WTC11 (cell line): Measurements from ENCODE around the gene RSRC1.

ENCODE experiments used
- EMX1 ChIP-seq: fragments of 250-450 bp; sonication (Bioruptor Pico); IDR thresholded peaks from 2 replicates; pipeline ENCODE4 v1.8.0; 2021; ENCODE audit warnings: mild to moderate bottlenecking
- FOXJ3 ChIP-seq: sonication (generic); formaldehyde crosslinking; IDR thresholded peaks from 2 replicates; pipeline ENCODE4 v1.9.0; 2021; ENCODE audit warnings: missing genetic modification reagents, mild to moderate bottlenecking, borderline replicate concordance
- SP1 ChIP-seq: sonication (generic); formaldehyde crosslinking; conservative IDR thresholded peaks from 2 replicates; pipeline ENCODE4 v1.8.1; 2022; ENCODE audit warnings: missing genetic modification reagents
- ZNF317 ChIP-seq: sonication (generic); formaldehyde crosslinking; IDR thresholded peaks from 2 replicates; pipeline ENCODE4 v1.8.1; 2023; ENCODE audit warnings: low read depth, mild to moderate bottlenecking, moderate library complexity, missing genetic modification reagents, borderline replicate concordance
- TF ChIP-seq, protein P1 (sequence below): fragments of 200-600 bp; IDR thresholded peaks from 2 replicates; pipeline ENCODE4 v1.8.0; 2022; ENCODE audit warnings: antibody characterized with exemption
- TF ChIP-seq, protein P2 (sequence below): sonication (generic); formaldehyde crosslinking; conservative IDR thresholded peaks from 2 replicates; pipeline ENCODE4 v1.8.1; 2022; ENCODE audit warnings: mild to moderate bottlenecking, missing genetic modification reagents
- TF ChIP-seq, protein P3 (sequence below): sonication (generic); formaldehyde crosslinking; IDR thresholded peaks from 2 replicates; pipeline ENCODE4 v1.8.1; 2022; ENCODE audit warnings: mild to moderate bottlenecking, missing genetic modification reagents, moderate library complexity, borderline replicate concordance
- TF ChIP-seq, protein P4 (sequence below): sonication (generic); formaldehyde crosslinking; IDR thresholded peaks from 2 replicates; pipeline ENCODE4 v1.8.0; 2022; ENCODE audit warnings: missing genetic modification reagents
- TF ChIP-seq, protein P5 (sequence below): sonication (generic); formaldehyde crosslinking; IDR thresholded peaks from 2 replicates; pipeline ENCODE4 v1.8.0; 2022; ENCODE audit warnings: mild to moderate bottlenecking, missing genetic modification reagents
- TF ChIP-seq, protein P6 (sequence below): sonication (generic); formaldehyde crosslinking; conservative IDR thresholded peaks from 2 replicates; pipeline ENCODE4 v1.8.1; 2023; ENCODE audit warnings: mild to moderate bottlenecking, low read depth, missing genetic modification reagents, moderate library complexity

DNA sequence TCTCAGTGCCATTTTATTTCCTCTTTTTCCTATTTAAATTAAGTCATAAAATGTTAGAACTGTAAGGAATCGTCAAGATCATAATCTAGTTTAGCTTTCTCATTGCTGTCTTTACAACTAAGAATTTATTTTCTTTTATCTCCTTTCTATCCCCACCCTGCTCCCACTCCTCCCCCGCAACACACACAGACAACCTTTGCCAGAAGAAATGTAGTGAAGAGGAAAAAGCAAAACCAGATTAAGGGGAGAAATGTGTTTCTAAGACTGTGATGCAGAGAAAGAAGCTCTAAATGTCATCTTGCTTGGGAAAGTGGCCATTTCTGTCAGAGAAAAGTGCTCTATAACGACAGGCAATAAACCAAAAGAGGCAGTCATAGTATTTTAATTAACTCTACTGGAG lies 382.8 kb downstream of the RSRC1 start:
- TF ChIP-seq, protein P1, sequence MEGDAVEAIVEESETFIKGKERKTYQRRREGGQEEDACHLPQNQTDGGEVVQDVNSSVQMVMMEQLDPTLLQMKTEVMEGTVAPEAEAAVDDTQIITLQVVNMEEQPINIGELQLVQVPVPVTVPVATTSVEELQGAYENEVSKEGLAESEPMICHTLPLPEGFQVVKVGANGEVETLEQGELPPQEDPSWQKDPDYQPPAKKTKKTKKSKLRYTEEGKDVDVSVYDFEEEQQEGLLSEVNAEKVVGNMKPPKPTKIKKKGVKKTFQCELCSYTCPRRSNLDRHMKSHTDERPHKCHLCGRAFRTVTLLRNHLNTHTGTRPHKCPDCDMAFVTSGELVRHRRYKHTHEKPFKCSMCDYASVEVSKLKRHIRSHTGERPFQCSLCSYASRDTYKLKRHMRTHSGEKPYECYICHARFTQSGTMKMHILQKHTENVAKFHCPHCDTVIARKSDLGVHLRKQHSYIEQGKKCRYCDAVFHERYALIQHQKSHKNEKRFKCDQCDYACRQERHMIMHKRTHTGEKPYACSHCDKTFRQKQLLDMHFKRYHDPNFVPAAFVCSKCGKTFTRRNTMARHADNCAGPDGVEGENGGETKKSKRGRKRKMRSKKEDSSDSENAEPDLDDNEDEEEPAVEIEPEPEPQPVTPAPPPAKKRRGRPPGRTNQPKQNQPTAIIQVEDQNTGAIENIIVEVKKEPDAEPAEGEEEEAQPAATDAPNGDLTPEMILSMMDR = no peak
- TF ChIP-seq FOXJ3 (CRISPR knock-in tag) = no peak
- TF ChIP-seq, protein P2, sequence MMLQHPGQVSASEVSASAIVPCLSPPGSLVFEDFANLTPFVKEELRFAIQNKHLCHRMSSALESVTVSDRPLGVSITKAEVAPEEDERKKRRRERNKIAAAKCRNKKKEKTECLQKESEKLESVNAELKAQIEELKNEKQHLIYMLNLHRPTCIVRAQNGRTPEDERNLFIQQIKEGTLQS (CRISPR knock-in tag) = no peak
- TF ChIP-seq, protein P3, sequence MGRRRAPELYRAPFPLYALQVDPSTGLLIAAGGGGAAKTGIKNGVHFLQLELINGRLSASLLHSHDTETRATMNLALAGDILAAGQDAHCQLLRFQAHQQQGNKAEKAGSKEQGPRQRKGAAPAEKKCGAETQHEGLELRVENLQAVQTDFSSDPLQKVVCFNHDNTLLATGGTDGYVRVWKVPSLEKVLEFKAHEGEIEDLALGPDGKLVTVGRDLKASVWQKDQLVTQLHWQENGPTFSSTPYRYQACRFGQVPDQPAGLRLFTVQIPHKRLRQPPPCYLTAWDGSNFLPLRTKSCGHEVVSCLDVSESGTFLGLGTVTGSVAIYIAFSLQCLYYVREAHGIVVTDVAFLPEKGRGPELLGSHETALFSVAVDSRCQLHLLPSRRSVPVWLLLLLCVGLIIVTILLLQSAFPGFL (CRISPR knock-in tag) = no peak
- TF ChIP-seq, protein P4, sequence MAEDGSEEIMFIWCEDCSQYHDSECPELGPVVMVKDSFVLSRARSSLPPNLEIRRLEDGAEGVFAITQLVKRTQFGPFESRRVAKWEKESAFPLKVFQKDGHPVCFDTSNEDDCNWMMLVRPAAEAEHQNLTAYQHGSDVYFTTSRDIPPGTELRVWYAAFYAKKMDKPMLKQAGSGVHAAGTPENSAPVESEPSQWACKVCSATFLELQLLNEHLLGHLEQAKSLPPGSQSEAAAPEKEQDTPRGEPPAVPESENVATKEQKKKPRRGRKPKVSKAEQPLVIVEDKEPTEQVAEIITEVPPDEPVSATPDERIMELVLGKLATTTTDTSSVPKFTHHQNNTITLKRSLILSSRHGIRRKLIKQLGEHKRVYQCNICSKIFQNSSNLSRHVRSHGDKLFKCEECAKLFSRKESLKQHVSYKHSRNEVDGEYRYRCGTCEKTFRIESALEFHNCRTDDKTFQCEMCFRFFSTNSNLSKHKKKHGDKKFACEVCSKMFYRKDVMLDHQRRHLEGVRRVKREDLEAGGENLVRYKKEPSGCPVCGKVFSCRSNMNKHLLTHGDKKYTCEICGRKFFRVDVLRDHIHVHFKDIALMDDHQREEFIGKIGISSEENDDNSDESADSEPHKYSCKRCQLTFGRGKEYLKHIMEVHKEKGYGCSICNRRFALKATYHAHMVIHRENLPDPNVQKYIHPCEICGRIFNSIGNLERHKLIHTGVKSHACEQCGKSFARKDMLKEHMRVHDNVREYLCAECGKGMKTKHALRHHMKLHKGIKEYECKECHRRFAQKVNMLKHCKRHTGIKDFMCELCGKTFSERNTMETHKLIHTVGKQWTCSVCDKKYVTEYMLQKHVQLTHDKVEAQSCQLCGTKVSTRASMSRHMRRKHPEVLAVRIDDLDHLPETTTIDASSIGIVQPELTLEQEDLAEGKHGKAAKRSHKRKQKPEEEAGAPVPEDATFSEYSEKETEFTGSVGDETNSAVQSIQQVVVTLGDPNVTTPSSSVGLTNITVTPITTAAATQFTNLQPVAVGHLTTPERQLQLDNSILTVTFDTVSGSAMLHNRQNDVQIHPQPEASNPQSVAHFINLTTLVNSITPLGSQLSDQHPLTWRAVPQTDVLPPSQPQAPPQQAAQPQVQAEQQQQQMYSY (CRISPR knock-in tag) = no peak
- TF ChIP-seq, protein P5, sequence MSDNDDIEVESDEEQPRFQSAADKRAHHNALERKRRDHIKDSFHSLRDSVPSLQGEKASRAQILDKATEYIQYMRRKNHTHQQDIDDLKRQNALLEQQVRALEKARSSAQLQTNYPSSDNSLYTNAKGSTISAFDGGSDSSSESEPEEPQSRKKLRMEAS = no peak
- TF ChIP-seq, protein P6, sequence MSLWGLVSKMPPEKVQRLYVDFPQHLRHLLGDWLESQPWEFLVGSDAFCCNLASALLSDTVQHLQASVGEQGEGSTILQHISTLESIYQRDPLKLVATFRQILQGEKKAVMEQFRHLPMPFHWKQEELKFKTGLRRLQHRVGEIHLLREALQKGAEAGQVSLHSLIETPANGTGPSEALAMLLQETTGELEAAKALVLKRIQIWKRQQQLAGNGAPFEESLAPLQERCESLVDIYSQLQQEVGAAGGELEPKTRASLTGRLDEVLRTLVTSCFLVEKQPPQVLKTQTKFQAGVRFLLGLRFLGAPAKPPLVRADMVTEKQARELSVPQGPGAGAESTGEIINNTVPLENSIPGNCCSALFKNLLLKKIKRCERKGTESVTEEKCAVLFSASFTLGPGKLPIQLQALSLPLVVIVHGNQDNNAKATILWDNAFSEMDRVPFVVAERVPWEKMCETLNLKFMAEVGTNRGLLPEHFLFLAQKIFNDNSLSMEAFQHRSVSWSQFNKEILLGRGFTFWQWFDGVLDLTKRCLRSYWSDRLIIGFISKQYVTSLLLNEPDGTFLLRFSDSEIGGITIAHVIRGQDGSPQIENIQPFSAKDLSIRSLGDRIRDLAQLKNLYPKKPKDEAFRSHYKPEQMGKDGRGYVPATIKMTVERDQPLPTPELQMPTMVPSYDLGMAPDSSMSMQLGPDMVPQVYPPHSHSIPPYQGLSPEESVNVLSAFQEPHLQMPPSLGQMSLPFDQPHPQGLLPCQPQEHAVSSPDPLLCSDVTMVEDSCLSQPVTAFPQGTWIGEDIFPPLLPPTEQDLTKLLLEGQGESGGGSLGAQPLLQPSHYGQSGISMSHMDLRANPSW (CRISPR knock-in tag) = no peak
- TF ChIP-seq EMX1 (CRISPR knock-in tag) = no peak
- no peak for TF ChIP-seq ZNF317
- TF ChIP-seq SP1 (CRISPR knock-in tag) = no peak
